GM23338 (cell line): Measurements from ENCODE around the gene FOXI1. TPM values are rescaled to one million over a fixed set of nuclear protein-coding genes. Genes with fewer than 3 reads are reported as not detected.

ENCODE experiments used
- ATAC-seq: fragments of 200-7000 bp; cut with Tn5 transposase; 3 replicates; pipeline ENCODE4 v1.9.1; 2020
- DNase-seq: peaks from one replicate; pipeline ENCODE4 v3.0.0-alpha.2; 2015; ENCODE audit warnings: low spot score
- H2AFZ ChIP-seq: fragments of 200-600 bp; sonication (generic); 2 replicates; pipeline ENCODE4 v1.8.0; 2016; ENCODE audit warnings: antibody characterized with exemption, mild to moderate bottlenecking, moderate library complexity
- H3F3A ChIP-seq: fragments of 200-600 bp; sonication (generic); replicated peaks from 2 replicates; pipeline ENCODE4 v1.8.0; 2017; ENCODE audit warnings: antibody characterized with exemption, mixed run types, low read depth
- H3K27ac ChIP-seq: fragments of 200-600 bp; sonication (generic); 2 replicates; pipeline ENCODE4 v1.6.1; 2016; ENCODE audit warnings: low read depth
- H3K27me3 ChIP-seq: fragments of 200-600 bp; sonication (generic); 2 replicates; pipeline ENCODE4 v1.8.0; 2016; ENCODE audit warnings: mild to moderate bottlenecking, mixed run types, moderate library complexity; ENCODE audit not compliant: insufficient read depth
- H3K36me3 ChIP-seq: fragments of 200-600 bp; sonication (generic); 2 replicates; pipeline ENCODE4 v1.8.0; 2016; ENCODE audit warnings: mild to moderate bottlenecking; ENCODE audit not compliant: insufficient read depth
- H3K4me1 ChIP-seq: fragments of 200-600 bp; sonication (generic); 2 replicates; pipeline ENCODE4 v1.8.0; 2016; ENCODE audit warnings: mild to moderate bottlenecking, moderate library complexity; ENCODE audit not compliant: insufficient read depth
- H3K4me2 ChIP-seq: fragments of 200-600 bp; sonication (generic); 2 replicates; pipeline ENCODE4 v1.7.1; 2017; ENCODE audit warnings: mixed run types
- H3K4me3 ChIP-seq: fragments of 200-600 bp; sonication (generic); 2 replicates; pipeline ENCODE4 v1.6.1; 2016; ENCODE audit warnings: mixed run types
- H3K79me2 ChIP-seq: fragments of 200-600 bp; sonication (generic); replicated peaks from 2 replicates; pipeline ENCODE4 v1.8.0; 2017; ENCODE audit warnings: mild to moderate bottlenecking; ENCODE audit not compliant: insufficient read depth
- H3K9me2 ChIP-seq: fragments of 200-600 bp; sonication (generic); 2 replicates; pipeline ENCODE4 v1.8.0; 2017; ENCODE audit not compliant: insufficient read depth
- H4K20me1 ChIP-seq: fragments of 200-600 bp; sonication (generic); replicated peaks from 2 replicates; pipeline ENCODE4 v1.8.0; 2017; ENCODE audit warnings: mild to moderate bottlenecking; ENCODE audit not compliant: insufficient read depth
- H3K27ac Mint-ChIP-seq: 2 replicates; pipeline ENCODE4 v1.8.0; 2020; ENCODE audit warnings: inconsistent platforms, mild to moderate bottlenecking, moderate library complexity, mixed read lengths
- H3K27me3 Mint-ChIP-seq: 3 replicates; pipeline ENCODE4 v1.8.0; 2022; ENCODE audit warnings: low read depth, mild to moderate bottlenecking, moderate library complexity, mixed read lengths, inconsistent platforms; ENCODE audit not compliant: insufficient read depth, poor library complexity
- H3K36me3 Mint-ChIP-seq: 3 replicates; pipeline ENCODE4 v1.8.0; 2021; ENCODE audit warnings: low read depth, mild to moderate bottlenecking, inconsistent platforms, moderate library complexity, mixed read lengths
- H3K4me1 Mint-ChIP-seq: 3 replicates; pipeline ENCODE4 v1.8.0; 2020; ENCODE audit warnings: mild to moderate bottlenecking, inconsistent platforms, mixed read lengths
- H3K4me3 Mint-ChIP-seq: 3 replicates; pipeline ENCODE4 v1.8.0; 2021; ENCODE audit warnings: moderate library complexity, mild to moderate bottlenecking, inconsistent platforms, mixed read lengths
- H3K9me3 Mint-ChIP-seq: 3 replicates; pipeline ENCODE4 v1.8.0; 2020; ENCODE audit warnings: moderate library complexity, mild to moderate bottlenecking, inconsistent platforms, mixed read lengths
- CREB1 ChIP-seq: fragments of 250-450 bp; sonication (Bioruptor Pico); IDR thresholded peaks from 2 replicates; pipeline ENCODE4 v1.5.0; 2020; ENCODE audit warnings: low read depth, mild to moderate bottlenecking, moderate library complexity
- EZH2 ChIP-seq: fragments of 200-600 bp; sonication (generic); IDR thresholded peaks from one replicate; pipeline ENCODE4 v1.8.0; 2017; ENCODE audit warnings: antibody characterized with exemption, mild to moderate bottlenecking, low read depth; ENCODE audit not compliant: unreplicated experiment
- EZH2phosphoT487 ChIP-seq: fragments of 200-600 bp; sonication (generic); IDR thresholded peaks from one replicate; pipeline ENCODE4 v1.8.1; 2018; ENCODE audit warnings: antibody characterized with exemption; ENCODE audit not compliant: unreplicated experiment
- NANOG ChIP-seq: IDR thresholded peaks from 2 replicates; pipeline ENCODE4 v1.6.1; 2016; ENCODE audit warnings: antibody characterized with exemption, borderline replicate concordance
- POLR2AphosphoS5 ChIP-seq: IDR thresholded peaks from 2 replicates; pipeline ENCODE4 v1.6.1; 2016; ENCODE audit warnings: antibody characterized with exemption, low read depth
- STAT1 ChIP-seq: IDR thresholded peaks from one replicate; pipeline ENCODE4 v1.6.1; 2016; ENCODE audit warnings: antibody characterized with exemption; ENCODE audit not compliant: unreplicated experiment
- ZNF114 ChIP-seq: fragments of 250-450 bp; sonication (Bioruptor Pico); IDR thresholded peaks from 2 replicates; pipeline ENCODE4 v1.5.0; 2020; ENCODE audit warnings: mild to moderate bottlenecking, moderate library complexity
- ZNF331 ChIP-seq: fragments of 250-450 bp; sonication (Bioruptor Pico); IDR thresholded peaks from 2 replicates; pipeline ENCODE4 v1.5.0; 2020; ENCODE audit warnings: low read depth, mild to moderate bottlenecking, moderate library complexity
- polyA plus RNA-seq: library from polyadenylated mRNA; unstranded; fragments of >200 nt; fragmentation: Nextera tagmentation; extraction: Ambion mirVana; gene quantifications from 2 replicates; pipeline ENCODE4 v1.2.1, GENCODE V29; 2016
- total RNA-seq: library from RNA; depleted of rRNA; stranded (reverse); fragments of >200 nt; shearing (Covaris generic); gene quantifications from 2 replicates; pipeline ENCODE4 v1.2.3, GENCODE V29; 2014
- TF ChIP-seq, protein P1 (sequence below): IDR thresholded peaks from one replicate; pipeline ENCODE4 v1.6.1; 2018; ENCODE audit warnings: antibody characterized with exemption; ENCODE audit not compliant: unreplicated experiment
- TF ChIP-seq, protein P2 (sequence below): IDR thresholded peaks from 2 replicates; pipeline ENCODE4 v1.6.1; 2016; ENCODE audit warnings: antibody characterized with exemption
- TF ChIP-seq, protein P3 (sequence below), 2 experiments: fragments of 200-600 bp in 1 of 2; sonication (generic) in 1 of 2; conservative IDR thresholded peaks; 2 replicates each; pipeline versions ENCODE4 v1.5.1 to v1.6.1; 2016 to 2017; ENCODE audit warnings: antibody characterized with exemption in 2 of 2, low read depth in 2 of 2, mild to moderate bottlenecking in 2 of 2, moderate library complexity in 1 of 2
- TF ChIP-seq, protein P4 (sequence below): fragments of 250-450 bp; sonication (Bioruptor Pico); IDR thresholded peaks from 2 replicates; pipeline ENCODE4 v1.5.0; 2020; ENCODE audit warnings: mild to moderate bottlenecking, moderate library complexity

FOXI1 gene
- total and polyA plus RNA-seq, 2 experiments from 2014 or later, result not detected

DNA sequence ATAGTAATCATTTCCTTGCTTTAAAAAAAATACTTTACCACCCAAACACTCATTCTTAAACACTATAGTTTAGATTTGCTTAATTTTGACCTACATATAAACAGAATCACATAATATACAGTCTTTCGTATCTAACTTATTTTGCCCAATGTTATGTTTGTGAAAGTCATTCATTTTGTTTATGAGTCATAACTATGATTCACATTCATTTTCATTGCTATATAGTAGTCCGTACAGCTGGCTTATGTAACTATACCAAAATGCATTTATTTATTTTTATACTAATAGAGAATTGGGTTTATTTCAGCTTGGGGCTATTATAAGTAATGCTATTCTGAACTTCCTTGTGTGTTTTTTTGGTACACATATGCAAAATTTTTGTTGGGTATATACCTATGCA, 33.9 kb upstream of the FOXI1 start:
- Mint-ChIP-seq H3K9me3 (no peaks in the 10 kb centered on the region), H3K4me1 (peaks cover 18% of the 10 kb centered on the region), H3K4me3 (no peak overlapping the region), H3K27ac (no peak overlapping the region), H3K27me3 (peaks cover 2% of the 10 kb centered on the region), H3K36me3 (no peaks in the 10 kb centered on the region)
- ATAC-seq (no peak), DNase-seq (no peak)
- no peak overlapping the region for H3K27ac ChIP-seq
- H3K79me2 ChIP-seq, result no peaks in the 10 kb centered on the region
- no peaks in the 10 kb centered on the region for H3K27me3 ChIP-seq
- no peaks in the 10 kb centered on the region for H4K20me1 ChIP-seq
- no peak overlapping the region for H2AFZ ChIP-seq
- H3K4me1 ChIP-seq, result peaks cover 4% of the 10 kb centered on the region; the same call in 1 of the 2 replicates
- no peaks in the 10 kb centered on the region for H3K36me3 ChIP-seq
- no peak overlapping the region for H3K4me3 ChIP-seq
- H3K4me2 ChIP-seq, result no peak overlapping the region
- no peaks in the 10 kb centered on the region for H3K9me2 ChIP-seq
- no peaks in the 10 kb centered on the region for H3F3A ChIP-seq
- TF ChIP-seq EZH2phosphoT487 (no peak), ZNF114 (CRISPR knock-in tag) (no peak), EZH2 (no peak), ZNF331 (CRISPR knock-in tag) (no peak), CREB1 (CRISPR knock-in tag) (no peak), STAT1 (no peak), NANOG (no peak), POLR2AphosphoS5 (no peak)
- TF ChIP-seq, protein P1, sequence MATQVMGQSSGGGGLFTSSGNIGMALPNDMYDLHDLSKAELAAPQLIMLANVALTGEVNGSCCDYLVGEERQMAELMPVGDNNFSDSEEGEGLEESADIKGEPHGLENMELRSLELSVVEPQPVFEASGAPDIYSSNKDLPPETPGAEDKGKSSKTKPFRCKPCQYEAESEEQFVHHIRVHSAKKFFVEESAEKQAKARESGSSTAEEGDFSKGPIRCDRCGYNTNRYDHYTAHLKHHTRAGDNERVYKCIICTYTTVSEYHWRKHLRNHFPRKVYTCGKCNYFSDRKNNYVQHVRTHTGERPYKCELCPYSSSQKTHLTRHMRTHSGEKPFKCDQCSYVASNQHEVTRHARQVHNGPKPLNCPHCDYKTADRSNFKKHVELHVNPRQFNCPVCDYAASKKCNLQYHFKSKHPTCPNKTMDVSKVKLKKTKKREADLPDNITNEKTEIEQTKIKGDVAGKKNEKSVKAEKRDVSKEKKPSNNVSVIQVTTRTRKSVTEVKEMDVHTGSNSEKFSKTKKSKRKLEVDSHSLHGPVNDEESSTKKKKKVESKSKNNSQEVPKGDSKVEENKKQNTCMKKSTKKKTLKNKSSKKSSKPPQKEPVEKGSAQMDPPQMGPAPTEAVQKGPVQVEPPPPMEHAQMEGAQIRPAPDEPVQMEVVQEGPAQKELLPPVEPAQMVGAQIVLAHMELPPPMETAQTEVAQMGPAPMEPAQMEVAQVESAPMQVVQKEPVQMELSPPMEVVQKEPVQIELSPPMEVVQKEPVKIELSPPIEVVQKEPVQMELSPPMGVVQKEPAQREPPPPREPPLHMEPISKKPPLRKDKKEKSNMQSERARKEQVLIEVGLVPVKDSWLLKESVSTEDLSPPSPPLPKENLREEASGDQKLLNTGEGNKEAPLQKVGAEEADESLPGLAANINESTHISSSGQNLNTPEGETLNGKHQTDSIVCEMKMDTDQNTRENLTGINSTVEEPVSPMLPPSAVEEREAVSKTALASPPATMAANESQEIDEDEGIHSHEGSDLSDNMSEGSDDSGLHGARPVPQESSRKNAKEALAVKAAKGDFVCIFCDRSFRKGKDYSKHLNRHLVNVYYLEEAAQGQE, result no peak
- TF ChIP-seq, protein P2, sequence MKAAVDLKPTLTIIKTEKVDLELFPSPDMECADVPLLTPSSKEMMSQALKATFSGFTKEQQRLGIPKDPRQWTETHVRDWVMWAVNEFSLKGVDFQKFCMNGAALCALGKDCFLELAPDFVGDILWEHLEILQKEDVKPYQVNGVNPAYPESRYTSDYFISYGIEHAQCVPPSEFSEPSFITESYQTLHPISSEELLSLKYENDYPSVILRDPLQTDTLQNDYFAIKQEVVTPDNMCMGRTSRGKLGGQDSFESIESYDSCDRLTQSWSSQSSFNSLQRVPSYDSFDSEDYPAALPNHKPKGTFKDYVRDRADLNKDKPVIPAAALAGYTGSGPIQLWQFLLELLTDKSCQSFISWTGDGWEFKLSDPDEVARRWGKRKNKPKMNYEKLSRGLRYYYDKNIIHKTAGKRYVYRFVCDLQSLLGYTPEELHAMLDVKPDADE, result no peak
- TF ChIP-seq, protein P3, sequence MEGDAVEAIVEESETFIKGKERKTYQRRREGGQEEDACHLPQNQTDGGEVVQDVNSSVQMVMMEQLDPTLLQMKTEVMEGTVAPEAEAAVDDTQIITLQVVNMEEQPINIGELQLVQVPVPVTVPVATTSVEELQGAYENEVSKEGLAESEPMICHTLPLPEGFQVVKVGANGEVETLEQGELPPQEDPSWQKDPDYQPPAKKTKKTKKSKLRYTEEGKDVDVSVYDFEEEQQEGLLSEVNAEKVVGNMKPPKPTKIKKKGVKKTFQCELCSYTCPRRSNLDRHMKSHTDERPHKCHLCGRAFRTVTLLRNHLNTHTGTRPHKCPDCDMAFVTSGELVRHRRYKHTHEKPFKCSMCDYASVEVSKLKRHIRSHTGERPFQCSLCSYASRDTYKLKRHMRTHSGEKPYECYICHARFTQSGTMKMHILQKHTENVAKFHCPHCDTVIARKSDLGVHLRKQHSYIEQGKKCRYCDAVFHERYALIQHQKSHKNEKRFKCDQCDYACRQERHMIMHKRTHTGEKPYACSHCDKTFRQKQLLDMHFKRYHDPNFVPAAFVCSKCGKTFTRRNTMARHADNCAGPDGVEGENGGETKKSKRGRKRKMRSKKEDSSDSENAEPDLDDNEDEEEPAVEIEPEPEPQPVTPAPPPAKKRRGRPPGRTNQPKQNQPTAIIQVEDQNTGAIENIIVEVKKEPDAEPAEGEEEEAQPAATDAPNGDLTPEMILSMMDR (conservative IDR thresholded peaks at IDR 0.05; ENCODE audit: low read depth in 2 of 2), result no peak
- TF ChIP-seq, protein P4, sequence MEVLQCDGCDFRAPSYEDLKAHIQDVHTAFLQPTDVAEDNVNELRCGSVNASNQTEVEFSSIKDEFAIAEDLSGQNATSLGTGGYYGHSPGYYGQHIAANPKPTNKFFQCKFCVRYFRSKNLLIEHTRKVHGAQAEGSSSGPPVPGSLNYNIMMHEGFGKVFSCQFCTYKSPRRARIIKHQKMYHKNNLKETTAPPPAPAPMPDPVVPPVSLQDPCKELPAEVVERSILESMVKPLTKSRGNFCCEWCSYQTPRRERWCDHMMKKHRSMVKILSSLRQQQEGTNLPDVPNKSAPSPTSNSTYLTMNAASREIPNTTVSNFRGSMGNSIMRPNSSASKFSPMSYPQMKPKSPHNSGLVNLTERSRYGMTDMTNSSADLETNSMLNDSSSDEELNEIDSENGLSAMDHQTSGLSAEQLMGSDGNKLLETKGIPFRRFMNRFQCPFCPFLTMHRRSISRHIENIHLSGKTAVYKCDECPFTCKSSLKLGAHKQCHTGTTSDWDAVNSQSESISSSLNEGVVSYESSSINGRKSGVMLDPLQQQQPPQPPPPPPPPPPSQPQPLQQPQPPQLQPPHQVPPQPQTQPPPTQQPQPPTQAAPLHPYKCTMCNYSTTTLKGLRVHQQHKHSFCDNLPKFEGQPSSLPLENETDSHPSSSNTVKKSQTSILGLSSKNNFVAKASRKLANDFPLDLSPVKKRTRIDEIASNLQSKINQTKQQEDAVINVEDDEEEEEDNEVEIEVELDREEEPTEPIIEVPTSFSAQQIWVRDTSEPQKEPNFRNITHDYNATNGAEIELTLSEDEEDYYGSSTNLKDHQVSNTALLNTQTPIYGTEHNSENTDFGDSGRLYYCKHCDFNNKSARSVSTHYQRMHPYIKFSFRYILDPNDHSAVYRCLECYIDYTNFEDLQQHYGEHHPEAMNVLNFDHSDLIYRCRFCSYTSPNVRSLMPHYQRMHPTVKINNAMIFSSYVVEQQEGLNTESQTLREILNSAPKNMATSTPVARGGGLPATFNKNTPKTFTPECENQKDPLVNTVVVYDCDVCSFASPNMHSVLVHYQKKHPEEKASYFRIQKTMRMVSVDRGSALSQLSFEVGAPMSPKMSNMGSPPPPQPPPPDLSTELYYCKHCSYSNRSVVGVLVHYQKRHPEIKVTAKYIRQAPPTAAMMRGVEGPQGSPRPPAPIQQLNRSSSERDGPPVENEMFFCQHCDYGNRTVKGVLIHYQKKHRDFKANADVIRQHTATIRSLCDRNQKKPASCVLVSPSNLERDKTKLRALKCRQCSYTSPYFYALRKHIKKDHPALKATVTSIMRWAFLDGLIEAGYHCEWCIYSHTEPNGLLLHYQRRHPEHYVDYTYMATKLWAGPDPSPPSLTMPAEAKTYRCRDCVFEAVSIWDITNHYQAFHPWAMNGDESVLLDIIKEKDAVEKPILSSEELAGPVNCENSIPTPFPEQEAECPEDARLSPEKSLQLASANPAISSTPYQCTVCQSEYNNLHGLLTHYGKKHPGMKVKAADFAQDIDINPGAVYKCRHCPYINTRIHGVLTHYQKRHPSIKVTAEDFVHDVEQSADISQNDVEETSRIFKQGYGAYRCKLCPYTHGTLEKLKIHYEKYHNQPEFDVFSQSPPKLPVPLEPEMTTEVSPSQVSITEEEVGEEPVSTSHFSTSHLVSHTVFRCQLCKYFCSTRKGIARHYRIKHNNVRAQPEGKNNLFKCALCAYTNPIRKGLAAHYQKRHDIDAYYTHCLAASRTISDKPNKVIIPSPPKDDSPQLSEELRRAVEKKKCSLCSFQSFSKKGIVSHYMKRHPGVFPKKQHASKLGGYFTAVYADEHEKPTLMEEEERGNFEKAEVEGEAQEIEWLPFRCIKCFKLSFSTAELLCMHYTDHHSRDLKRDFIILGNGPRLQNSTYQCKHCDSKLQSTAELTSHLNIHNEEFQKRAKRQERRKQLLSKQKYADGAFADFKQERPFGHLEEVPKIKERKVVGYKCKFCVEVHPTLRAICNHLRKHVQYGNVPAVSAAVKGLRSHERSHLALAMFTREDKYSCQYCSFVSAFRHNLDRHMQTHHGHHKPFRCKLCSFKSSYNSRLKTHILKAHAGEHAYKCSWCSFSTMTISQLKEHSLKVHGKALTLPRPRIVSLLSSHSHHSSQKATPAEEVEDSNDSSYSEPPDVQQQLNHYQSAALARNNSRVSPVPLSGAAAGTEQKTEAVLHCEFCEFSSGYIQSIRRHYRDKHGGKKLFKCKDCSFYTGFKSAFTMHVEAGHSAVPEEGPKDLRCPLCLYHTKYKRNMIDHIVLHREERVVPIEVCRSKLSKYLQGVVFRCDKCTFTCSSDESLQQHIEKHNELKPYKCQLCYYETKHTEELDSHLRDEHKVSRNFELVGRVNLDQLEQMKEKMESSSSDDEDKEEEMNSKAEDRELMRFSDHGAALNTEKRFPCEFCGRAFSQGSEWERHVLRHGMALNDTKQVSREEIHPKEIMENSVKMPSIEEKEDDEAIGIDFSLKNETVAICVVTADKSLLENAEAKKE (CRISPR knock-in tag), result no peak
